CD4-positive, CD25-positive, alpha-beta regulatory T cell (primary cell): Measurements from ENCODE around the gene RAB6C. TPM values are rescaled to one million over a fixed set of nuclear protein-coding genes. Genes with fewer than 3 reads are reported as not detected.
"Not testable (repeated sequence)": the region's sequence is repeated elsewhere in the genome, so short reads cannot be mapped to it uniquely, and the experiment has no call there.

ENCODE experiments used
- ATAC-seq, 2 donors: fragments of 150-1000 bp; cut with Tn5 transposase; one replicate each; pipeline ENCODE4 v1.10.0; 2021; ENCODE audit warnings: low read depth in 2 of 2, moderate number of reproducible peaks in 2 of 2, moderate library complexity in 1 of 2
- DNase-seq, 3 donors: peaks; one replicate each; pipeline versions ENCODE4 v3.0.0 to v3.0.0-alpha.2; 2012 to 2022; ENCODE audit warnings: mixed read lengths in 1 of 3
- H3K27ac ChIP-seq: one replicate; pipeline ENCODE4 v1.7.0; 2013; ENCODE audit warnings: mild to moderate bottlenecking, low read length; ENCODE audit not compliant: insufficient read depth, poor library complexity, severe bottlenecking
- H3K27me3 ChIP-seq: one replicate; pipeline ENCODE4 v1.7.0; 2013; ENCODE audit warnings: low read length; ENCODE audit not compliant: control insufficient read depth, insufficient read depth
- H3K36me3 ChIP-seq: one replicate; pipeline ENCODE4 v1.7.0; 2013; ENCODE audit warnings: mild to moderate bottlenecking, low read length, moderate library complexity; ENCODE audit not compliant: control insufficient read depth, insufficient read depth
- H3K4me1 ChIP-seq: 2 replicates; pipeline ENCODE4 v1.7.0; 2013; ENCODE audit warnings: mild to moderate bottlenecking, low read length; ENCODE audit not compliant: insufficient read depth, control insufficient read depth, poor library complexity, severe bottlenecking
- H3K4me3 ChIP-seq: one replicate; pipeline ENCODE4 v1.7.0; 2013; ENCODE audit warnings: low read depth, mild to moderate bottlenecking, low read length, moderate library complexity
- H3K9me3 ChIP-seq, 2 experiments: 1 replicate in 1 of 2; 2 replicates in 1 of 2; pipeline ENCODE4 v1.7.0; 2013; ENCODE audit warnings: low read length in 2 of 2, mild to moderate bottlenecking in 1 of 2, moderate library complexity in 1 of 2; ENCODE audit not compliant: control insufficient read depth in 2 of 2
- H3K27ac Mint-ChIP-seq, 3 donors: one replicate each; pipeline ENCODE4 v1.8.0; 2020 to 2022; ENCODE audit warnings: mild to moderate bottlenecking in 3 of 3, mixed read lengths in 3 of 3, moderate library complexity in 2 of 3
- H3K27me3 Mint-ChIP-seq: one replicate; pipeline ENCODE4 v1.8.0; 2022; ENCODE audit warnings: mild to moderate bottlenecking, mixed read lengths
- H3K36me3 Mint-ChIP-seq: one replicate; pipeline ENCODE4 v1.8.0; 2020; ENCODE audit warnings: mixed read lengths
- H3K4me1 Mint-ChIP-seq, 4 donors: one replicate each; pipeline ENCODE4 v1.8.0; 2020 to 2022; ENCODE audit warnings: mixed read lengths in 4 of 4, mild to moderate bottlenecking in 1 of 4
- H3K4me3 Mint-ChIP-seq, 4 donors: one replicate each; pipeline ENCODE4 v1.8.0; 2020 to 2022; ENCODE audit warnings: mild to moderate bottlenecking in 4 of 4, mixed read lengths in 4 of 4, moderate library complexity in 3 of 4
- H3K9me3 Mint-ChIP-seq, 7 donors: one replicate each; pipeline ENCODE4 v1.8.0; 2020 to 2022; ENCODE audit warnings: mixed read lengths in 7 of 7, mild to moderate bottlenecking in 3 of 7, moderate library complexity in 2 of 7
- polyA plus RNA-seq, 4 donors: library from polyadenylated mRNA; unstranded; fragments of 300-500 nt; fragmentation: Illumina TruSeq; gene quantifications; one replicate each; pipeline ENCODE4 v1.2.3, GENCODE V29; 2021
- total RNA-seq: library from RNA; stranded (reverse); gene quantifications from one replicate; pipeline ENCODE4 v1.2.3, GENCODE V29; 2022

RAB6C gene
- total and polyA plus RNA-seq, 5 donors from 2014 or later = not detected

- H3K4me3 ChIP-seq, H3K36me3 ChIP-seq, H3K9me3 Mint-ChIP-seq, H3K27ac ChIP-seq, H3K27me3 Mint-ChIP-seq, ATAC-seq, DNase-seq, H3K4me3 Mint-ChIP-seq, H3K4me1 ChIP-seq, H3K27ac Mint-ChIP-seq, H3K36me3 Mint-ChIP-seq, H3K27me3 ChIP-seq, H3K4me1 Mint-ChIP-seq, H3K9me3 ChIP-seq: not testable (repeated sequence)
These were observed 36.0 kb upstream of the RAB6C start for GRCh38 chr2:129943456-129943855.

- peaks cover 5% of the 10 kb centered on the region for H3K27me3 Mint-ChIP-seq
- Histone ChIP-seq H3K4me3 (no peak overlapping the region), H3K9me3 (no peaks in the 10 kb centered on the region), H3K27ac (no peak overlapping the region), H3K36me3 (no peaks in the 10 kb centered on the region), H3K4me1 (no peaks in the 10 kb centered on the region), H3K27me3 (no peaks in the 10 kb centered on the region)
- H3K27ac Mint-ChIP-seq = no peak overlapping the region
- ATAC-seq (no peak), DNase-seq (no peak)
- H3K9me3 Mint-ChIP-seq = no peaks in the 10 kb centered on the region
- H3K36me3 Mint-ChIP-seq = no peaks in the 10 kb centered on the region
- H3K4me3 Mint-ChIP-seq = no peak overlapping the region
- no peaks in the 10 kb centered on the region for H3K4me1 Mint-ChIP-seq
These were observed 33.9 kb upstream of the RAB6C start for GRCh38 chr2:129945557-129945956.

- not testable (repeated sequence) for H3K9me3 ChIP-seq, H3K4me3 Mint-ChIP-seq, H3K27me3 Mint-ChIP-seq, H3K27ac ChIP-seq, H3K4me3 ChIP-seq, ATAC-seq, DNase-seq, H3K27ac Mint-ChIP-seq, H3K36me3 Mint-ChIP-seq, H3K36me3 ChIP-seq, H3K9me3 Mint-ChIP-seq, H3K4me1 Mint-ChIP-seq, H3K27me3 ChIP-seq, H3K4me1 ChIP-seq
These were observed 31.8 kb upstream of the RAB6C start for GRCh38 chr2:129947712-129948111.

- not testable (repeated sequence) for H3K4me1 Mint-ChIP-seq, H3K4me3 ChIP-seq, H3K27ac ChIP-seq, H3K4me1 ChIP-seq, H3K36me3 Mint-ChIP-seq, H3K27me3 ChIP-seq, H3K27me3 Mint-ChIP-seq, H3K9me3 Mint-ChIP-seq, H3K4me3 Mint-ChIP-seq, H3K9me3 ChIP-seq, ATAC-seq, H3K36me3 ChIP-seq, DNase-seq, H3K27ac Mint-ChIP-seq
These were observed 23.3 kb upstream of the RAB6C start for GRCh38 chr2:129956171-129956570.

- Mint-ChIP-seq H3K27me3 (no peaks in the 10 kb centered on the region), H3K4me3 (no peak overlapping the region), H3K4me1 (no peaks in the 10 kb centered on the region), H3K36me3 (no peaks in the 10 kb centered on the region), H3K9me3 (no peaks in the 10 kb centered on the region), H3K27ac (no peak overlapping the region)
- ATAC-seq (no peak), DNase-seq (no peak)
- no peaks in the 10 kb centered on the region for H3K27me3 ChIP-seq
- H3K9me3 ChIP-seq = no peaks in the 10 kb centered on the region
- no peak overlapping the region for H3K4me3 ChIP-seq
- no peaks in the 10 kb centered on the region for H3K36me3 ChIP-seq
- H3K27ac ChIP-seq = no peak overlapping the region
- no peaks in the 10 kb centered on the region for H3K4me1 ChIP-seq
These were observed 21.6 kb upstream of the RAB6C start for GRCh38 chr2:129957891-129958290.

- not testable (repeated sequence) for DNase-seq, ATAC-seq, H3K27me3 Mint-ChIP-seq, H3K27me3 ChIP-seq, H3K27ac Mint-ChIP-seq, H3K36me3 Mint-ChIP-seq, H3K9me3 ChIP-seq, H3K27ac ChIP-seq, H3K4me3 ChIP-seq, H3K4me1 Mint-ChIP-seq, H3K4me3 Mint-ChIP-seq, H3K9me3 Mint-ChIP-seq, H3K36me3 ChIP-seq, H3K4me1 ChIP-seq
These were observed 20.7 kb upstream of the RAB6C start for GRCh38 chr2:129958736-129959135.

GRCh38 chr2:129968605-129969004, 10.9 kb upstream of the RAB6C start:
- H3K9me3 Mint-ChIP-seq, H3K27ac ChIP-seq, H3K4me3 ChIP-seq, ATAC-seq, H3K36me3 Mint-ChIP-seq, H3K4me1 ChIP-seq, DNase-seq, H3K36me3 ChIP-seq, H3K27me3 ChIP-seq, H3K27ac Mint-ChIP-seq, H3K4me1 Mint-ChIP-seq, H3K4me3 Mint-ChIP-seq, H3K9me3 ChIP-seq: not testable (repeated sequence)
- H3K27me3 Mint-ChIP-seq = peaks cover 24% of the 10 kb centered on the region

GRCh38 chr2:129975016-129975774, 4.3 kb upstream of the RAB6C start:
- no peaks in the 10 kb centered on the region for H3K36me3 ChIP-seq
- DNase-seq (no peak), ATAC-seq (no peak)
- no peak overlapping the region for H3K27ac ChIP-seq
- Mint-ChIP-seq H3K9me3 (peaks cover 0 to 2% (median 0%) of the 10 kb centered on the region in 7 donors), H3K36me3 (no peaks in the 10 kb centered on the region), H3K4me1 (peaks cover 3 to 10% (median 6%) of the 10 kb centered on the region in 4 donors), H3K27me3 (peaks cover 47% of the 10 kb centered on the region), H3K4me3 (no peak overlapping the region), H3K27ac (no peak overlapping the region)
- H3K4me3 ChIP-seq = no peak overlapping the region
- no peaks in the 10 kb centered on the region for H3K9me3 ChIP-seq
- H3K27me3 ChIP-seq = peaks cover 12% of the 10 kb centered on the region
- no peaks in the 10 kb centered on the region for H3K4me1 ChIP-seq
